ENCODE results near the gene GAS7. TPM values are rescaled to one million over a fixed set of nuclear protein-coding genes. Genes with fewer than 3 reads are reported as not detected.

The GAS7 gene
- total and polyA plus RNA-seq, 9 of the 15 experiments (the other 6 are each of a cell fraction or from before 2014, with no cell fraction given) = 0.11 to 0.33 TPM; not detected in 7

DNA sequence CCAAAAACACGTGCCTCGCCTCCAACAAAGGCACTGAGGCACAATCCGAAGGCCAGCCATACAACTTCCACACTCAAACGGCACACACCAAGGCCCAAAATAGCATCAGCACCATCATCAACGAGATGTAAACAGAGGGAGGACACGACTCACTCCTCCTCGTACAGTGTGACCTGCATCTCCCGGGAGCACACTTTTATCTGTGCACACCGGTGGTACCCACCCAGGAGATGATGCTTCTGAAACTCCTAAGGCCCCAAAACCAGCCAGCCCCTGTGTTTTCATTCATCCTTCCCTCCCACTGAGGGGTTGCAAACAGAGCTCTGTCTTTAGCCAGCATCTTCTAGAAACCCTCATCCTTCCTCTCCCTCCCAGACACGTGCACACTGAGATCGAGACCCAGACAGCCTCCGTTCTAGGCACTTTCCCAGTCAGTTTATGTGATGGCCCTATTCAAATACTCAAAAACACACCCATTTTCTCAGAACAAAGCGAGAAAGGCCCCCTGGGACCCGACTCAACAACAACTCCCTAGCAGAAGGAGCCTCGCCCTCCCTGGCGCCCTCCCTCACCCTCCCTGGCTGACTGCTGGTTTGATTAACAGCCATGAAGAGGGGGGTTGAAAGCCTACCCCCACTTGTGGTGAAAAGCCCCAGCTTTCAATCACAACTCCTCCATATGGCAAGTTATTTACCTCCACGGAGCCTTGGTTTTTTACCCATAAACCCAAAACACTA, 76.3 kb downstream of the GAS7 start:
- Histone ChIP-seq H3K4me2 (ENCODE audit: insufficient read depth, low read length) (no peak overlapping the region), H3K9me3 (replicated peaks; ENCODE audit: control insufficient read depth, insufficient read depth, low read depth, low read length) (no peaks in the 10 kb centered on the region), H3K9ac (ENCODE audit: insufficient read depth in 1 of 2, low read depth in 2 of 2, low read length in 2 of 2) (no peak overlapping the region), H3K4me1 (replicated peaks in 1 of 2; ENCODE audit: control insufficient read depth in 2 of 2, insufficient read depth in 2 of 2, low read length in 2 of 2) (no peaks in the 10 kb centered on the region), H3K79me2 (ENCODE audit: control insufficient read depth, insufficient read depth, low read length) (no peaks in the 10 kb centered on the region), H3K36me3 (ENCODE audit: control insufficient read depth, insufficient read depth, low read length) (no peaks in the 10 kb centered on the region), H3K4me3 (no peak overlapping the region), H3K9me1 (ENCODE audit: control insufficient read depth, insufficient read depth, low read length) (no peaks in the 10 kb centered on the region), H3K27me3 (ENCODE audit: control insufficient read depth in 2 of 2, insufficient read depth in 2 of 2, low read length in 2 of 2) (no peaks in the 10 kb centered on the region; a peak in 1 of 5 replicates), H3K27ac (ENCODE audit: extremely low read depth, low read depth, low read length) (no peak overlapping the region), H2AFZ (ENCODE audit: low read depth, low read length) (no peak overlapping the region), H4K20me1 (replicated peaks; ENCODE audit: control insufficient read depth, insufficient read depth, low read length) (no peaks in the 10 kb centered on the region)
- ATAC-seq (no peak), DNase-seq (ENCODE audit: extremely low read depth in 1 of 4, low spot score in 3 of 4) (no peak), FAIRE-seq (no peak)
- in situ Hi-C loops (cut with MboI) (no loop called here), intact Hi-C loops (cut with micrococcal nuclease) (no loop called here)
- POLR2A ChIA-PET = no interaction called here
- 0% methylated on average over 9 of the region's 17 CpGs for WGBS (ENCODE audit: insufficient coverage, low coverage, missing lambda C conversion rate)
- no TSS peak for BruUV-seq (replicated peaks)
- CTCF ChIA-PET (ENCODE audit: low intra/inter-chr PET ratio) = no interaction called here
- TF ChIP-seq, protein P1, sequence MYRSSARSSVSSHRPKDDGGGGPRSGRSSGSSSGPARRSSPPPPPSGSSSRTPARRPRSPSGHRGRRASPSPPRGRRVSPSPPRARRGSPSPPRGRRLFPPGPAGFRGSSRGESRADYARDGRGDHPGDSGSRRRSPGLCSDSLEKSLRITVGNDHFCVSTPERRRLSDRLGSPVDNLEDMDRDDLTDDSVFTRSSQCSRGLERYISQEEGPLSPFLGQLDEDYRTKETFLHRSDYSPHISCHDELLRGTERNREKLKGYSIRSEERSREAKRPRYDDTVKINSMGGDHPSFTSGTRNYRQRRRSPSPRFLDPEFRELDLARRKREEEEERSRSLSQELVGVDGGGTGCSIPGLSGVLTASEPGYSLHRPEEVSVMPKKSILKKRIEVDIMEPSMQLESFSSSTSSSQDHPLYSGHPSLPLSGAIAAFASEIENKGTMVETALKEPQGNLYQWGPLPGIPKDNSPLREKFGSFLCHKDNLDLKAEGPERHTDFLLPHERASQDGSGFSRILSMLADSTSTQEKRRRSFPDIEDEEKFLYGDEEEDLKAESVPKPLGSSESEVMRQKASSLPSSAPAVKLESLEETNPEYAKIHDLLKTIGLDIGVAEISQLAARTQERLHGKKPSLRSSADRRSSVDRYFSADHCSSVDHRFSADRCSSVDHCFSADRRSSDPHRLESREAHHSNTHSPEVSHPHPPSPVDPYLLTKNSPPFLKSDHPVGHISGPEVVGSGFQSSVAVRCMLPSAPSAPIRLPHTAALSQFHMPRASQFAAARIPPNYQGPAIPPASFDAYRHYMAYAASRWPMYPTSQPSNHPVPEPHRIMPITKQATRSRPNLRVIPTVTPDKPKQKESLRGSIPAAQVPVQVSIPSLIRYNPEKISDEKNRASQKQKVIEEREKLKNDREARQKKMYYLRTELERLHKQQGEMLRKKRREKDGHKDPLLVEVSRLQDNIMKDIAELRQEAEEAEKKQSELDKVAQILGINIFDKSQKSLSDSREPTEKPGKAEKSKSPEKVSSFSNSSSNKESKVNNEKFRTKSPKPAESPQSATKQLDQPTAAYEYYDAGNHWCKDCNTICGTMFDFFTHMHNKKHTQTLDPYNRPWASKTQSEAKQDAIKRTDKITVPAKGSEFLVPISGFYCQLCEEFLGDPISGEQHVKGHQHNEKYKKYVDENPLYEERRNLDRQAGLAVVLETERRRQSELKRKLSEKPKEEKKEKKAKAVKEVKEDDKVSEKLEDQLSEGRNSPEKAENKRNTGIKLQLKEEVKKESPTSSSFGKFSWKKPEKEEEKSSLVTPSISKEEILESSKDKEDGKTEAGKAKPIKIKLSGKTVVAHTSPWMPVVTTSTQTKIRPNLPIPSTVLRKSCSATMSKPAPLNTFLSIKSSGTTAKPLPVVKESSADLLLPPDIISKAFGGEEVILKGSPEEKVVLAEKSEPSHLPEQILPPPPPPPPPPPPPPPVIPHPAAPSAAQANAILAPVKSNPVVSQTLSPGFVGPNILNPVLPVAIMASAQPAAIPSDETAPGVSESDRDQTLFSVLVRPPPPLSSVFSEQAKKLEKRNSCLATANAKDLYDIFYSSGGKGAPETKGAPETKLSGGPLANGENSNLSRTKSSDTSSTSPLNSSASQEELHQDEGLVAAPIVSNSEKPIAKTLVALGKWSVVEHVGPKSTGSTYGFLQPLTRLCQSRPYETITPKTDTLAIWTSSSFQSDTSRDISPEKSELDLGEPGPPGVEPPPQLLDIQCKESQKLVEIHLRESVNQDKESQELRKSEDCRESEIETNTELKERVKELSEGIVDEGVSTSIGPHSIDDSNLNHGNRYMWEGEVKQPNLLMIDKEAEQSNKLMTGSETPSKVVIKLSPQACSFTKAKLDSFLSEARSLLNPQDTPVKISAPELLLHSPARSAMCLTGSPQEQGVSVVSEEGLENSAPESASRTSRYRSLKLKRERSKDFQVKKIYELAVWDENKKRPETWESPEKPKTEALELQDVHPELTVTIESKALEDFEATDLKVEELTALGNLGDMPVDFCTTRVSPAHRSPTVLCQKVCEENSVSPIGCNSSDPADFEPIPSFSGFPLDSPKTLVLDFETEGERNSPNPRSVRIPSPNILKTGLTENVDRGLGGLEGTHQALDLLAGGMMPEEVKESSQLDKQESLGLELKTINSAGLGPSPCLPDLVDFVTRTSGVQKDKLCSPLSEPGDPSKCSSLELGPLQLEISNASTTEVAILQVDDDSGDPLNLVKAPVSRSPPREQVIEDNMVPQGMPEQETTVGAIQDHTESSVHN (IDR thresholded peaks at IDR 0.05; ENCODE audit: borderline replicate concordance in 1 of 2, low read depth in 1 of 2) = no peak
- no peak for TF ChIP-seq CLOCK (CRISPR knock-in tag; IDR thresholded peaks at IDR 0.05; ENCODE audit: borderline replicate concordance)
- TF ChIP-seq NBN (IDR thresholded peaks at IDR 0.05; ENCODE audit: low read depth) = no peak
- TF ChIP-seq DNMT1 (IDR thresholded peaks at IDR 0.05) = no peak
- TF ChIP-seq, protein P2, sequence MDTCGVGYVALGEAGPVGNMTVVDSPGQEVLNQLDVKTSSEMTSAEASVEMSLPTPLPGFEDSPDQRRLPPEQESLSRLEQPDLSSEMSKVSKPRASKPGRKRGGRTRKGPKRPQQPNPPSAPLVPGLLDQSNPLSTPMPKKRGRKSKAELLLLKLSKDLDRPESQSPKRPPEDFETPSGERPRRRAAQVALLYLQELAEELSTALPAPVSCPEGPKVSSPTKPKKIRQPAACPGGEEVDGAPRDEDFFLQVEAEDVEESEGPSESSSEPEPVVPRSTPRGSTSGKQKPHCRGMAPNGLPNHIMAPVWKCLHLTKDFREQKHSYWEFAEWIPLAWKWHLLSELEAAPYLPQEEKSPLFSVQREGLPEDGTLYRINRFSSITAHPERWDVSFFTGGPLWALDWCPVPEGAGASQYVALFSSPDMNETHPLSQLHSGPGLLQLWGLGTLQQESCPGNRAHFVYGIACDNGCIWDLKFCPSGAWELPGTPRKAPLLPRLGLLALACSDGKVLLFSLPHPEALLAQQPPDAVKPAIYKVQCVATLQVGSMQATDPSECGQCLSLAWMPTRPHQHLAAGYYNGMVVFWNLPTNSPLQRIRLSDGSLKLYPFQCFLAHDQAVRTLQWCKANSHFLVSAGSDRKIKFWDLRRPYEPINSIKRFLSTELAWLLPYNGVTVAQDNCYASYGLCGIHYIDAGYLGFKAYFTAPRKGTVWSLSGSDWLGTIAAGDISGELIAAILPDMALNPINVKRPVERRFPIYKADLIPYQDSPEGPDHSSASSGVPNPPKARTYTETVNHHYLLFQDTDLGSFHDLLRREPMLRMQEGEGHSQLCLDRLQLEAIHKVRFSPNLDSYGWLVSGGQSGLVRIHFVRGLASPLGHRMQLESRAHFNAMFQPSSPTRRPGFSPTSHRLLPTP (IDR thresholded peaks at IDR 0.05; ENCODE audit: borderline replicate concordance, extremely low read depth, insufficient read length) = no peak
